HepG2 (cell line): Measurements from ENCODE around the gene GPLD1.

Experiments used
- CTCF ChIP-seq: sonication (generic); formaldehyde crosslinking; IDR thresholded peaks from 2 replicates; pipeline ENCODE4 v1.5.0; 2020; ENCODE audit warnings: mild to moderate bottlenecking, missing genetic modification reagents, moderate library complexity
- MLXIP ChIP-seq: sonication (generic); formaldehyde crosslinking; IDR thresholded peaks from 2 replicates; pipeline ENCODE4 v1.9.0; 2021; ENCODE audit warnings: missing genetic modification reagents, borderline replicate concordance
- NBN ChIP-seq: fragments of 450-650 bp; conservative IDR thresholded peaks from 2 replicates; pipeline ENCODE4 v1.6.1; 2017
- POLR2A ChIP-seq, 2 experiments: IDR thresholded peaks; 2 replicates each; pipeline ENCODE4 v1.6.1; 2011; ENCODE audit warnings: low read depth in 2 of 2, low read length in 2 of 2, mild to moderate bottlenecking in 1 of 2, moderate library complexity in 1 of 2; ENCODE audit not compliant: insufficient read depth in 1 of 2
- ZKSCAN1 ChIP-seq: fragments of 150-350 bp; IDR thresholded peaks from 2 replicates; pipeline ENCODE4 v1.6.1; 2014; ENCODE audit warnings: low read length
- ZNF337 ChIP-seq: sonication (generic); formaldehyde crosslinking; IDR thresholded peaks from 2 replicates; pipeline ENCODE4 v1.5.1; 2020; ENCODE audit warnings: missing genetic modification reagents, low read depth, mild to moderate bottlenecking, borderline replicate concordance

- TF ChIP-seq POLR2A (IDR thresholded peaks at IDR 0.05; ENCODE audit: insufficient read depth in 1 of 2, low read depth in 2 of 2, low read length in 2 of 2) (no peak), MLXIP (CRISPR knock-in tag) (no peak), NBN (no peak), ZKSCAN1 (no peak), CTCF (no peak), ZNF337 (CRISPR knock-in tag) (no peak)
These were observed 43.7 kb downstream of the GPLD1 start for GRCh38 chr6:24445704-24446103.
